GM12801 (cell line): Measurements from ENCODE around the gene OPA1.

Source experiments
- CTCF ChIP-seq: IDR thresholded peaks from one replicate; pipeline ENCODE4 v1.5.1; 2011; ENCODE audit warnings: control low read depth; ENCODE audit not compliant: insufficient read length; ENCODE audit errors: extremely low read depth

Gene OPA1

GRCh38 chr3:193674714-193675113 lies 81.7 kb downstream of the OPA1 start:
- no peak for TF ChIP-seq CTCF

GRCh38 chr3:193677734-193678133 lies 84.7 kb downstream of the OPA1 start:
- TF ChIP-seq CTCF: no peak

- TF ChIP-seq CTCF: no peak
These were observed 87.2 kb downstream of the OPA1 start for GRCh38 chr3:193680220-193680619.

- no peak for TF ChIP-seq CTCF
These were observed 88.6 kb downstream of the OPA1 start for GRCh38 chr3:193681631-193682030.

GRCh38 chr3:193686665-193687483 lies 93.9 kb downstream of the OPA1 start:
- TF ChIP-seq CTCF: no peak

- TF ChIP-seq CTCF: no peak
These were observed 96.1 kb downstream of the OPA1 start for GRCh38 chr3:193688834-193689714.

GRCh38 chr3:193693774-193694173 lies 100.8 kb downstream of the OPA1 start:
- no peak for TF ChIP-seq CTCF
